ENCODE data around the gene PHACTR1. TPM values are rescaled to one million over a fixed set of nuclear protein-coding genes. Genes with fewer than 3 reads are reported as not detected.

PHACTR1 gene
- total RNA-seq, 2 donors from 2014 or later = 1.3 to 4.3 TPM

DNA sequence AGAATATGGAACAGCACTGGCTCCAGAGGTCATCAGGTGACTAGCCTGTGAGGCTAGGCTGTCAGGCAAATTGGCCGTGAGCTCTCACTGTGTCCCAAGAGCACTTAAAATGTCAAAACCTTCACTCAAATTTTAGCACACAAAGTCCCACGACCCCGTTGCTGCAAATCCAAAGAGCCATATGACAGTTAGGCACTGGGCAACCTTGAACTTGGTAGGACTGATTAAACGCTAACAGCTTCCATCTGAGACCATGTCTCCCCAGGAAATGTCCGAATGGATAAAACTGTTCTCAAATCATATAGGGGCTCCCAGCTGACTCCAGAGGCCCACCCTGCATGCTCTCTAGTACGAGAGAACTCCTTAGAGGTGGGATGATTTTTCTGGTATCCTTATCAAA is 196.6 kb downstream of the PHACTR1 start:
- intact Hi-C loops (cut with DNase I) = no loop called here
- Histone ChIP-seq H3K36me3 (no peaks in the 10 kb centered on the region), H3K9me3 (no peaks in the 10 kb centered on the region), H3K4me1 (replicated peaks) (no peaks in the 10 kb centered on the region), H3K4me3 (no peak overlapping the region), H3K27ac (no peak overlapping the region), H3K27me3 (replicated peaks; ENCODE audit: insufficient read depth) (no peaks in the 10 kb centered on the region)
- DNase-seq (ENCODE audit: low spot score) = no peak
- WGBS = 83% methylated on average over 6 of the region's 6 CpGs
- no peak for TF ChIP-seq POLR2A (IDR thresholded peaks at IDR 0.05)
- no peak for TF ChIP-seq POLR2AphosphoS5 (IDR thresholded peaks at IDR 0.05)
- TF ChIP-seq, protein P1, sequence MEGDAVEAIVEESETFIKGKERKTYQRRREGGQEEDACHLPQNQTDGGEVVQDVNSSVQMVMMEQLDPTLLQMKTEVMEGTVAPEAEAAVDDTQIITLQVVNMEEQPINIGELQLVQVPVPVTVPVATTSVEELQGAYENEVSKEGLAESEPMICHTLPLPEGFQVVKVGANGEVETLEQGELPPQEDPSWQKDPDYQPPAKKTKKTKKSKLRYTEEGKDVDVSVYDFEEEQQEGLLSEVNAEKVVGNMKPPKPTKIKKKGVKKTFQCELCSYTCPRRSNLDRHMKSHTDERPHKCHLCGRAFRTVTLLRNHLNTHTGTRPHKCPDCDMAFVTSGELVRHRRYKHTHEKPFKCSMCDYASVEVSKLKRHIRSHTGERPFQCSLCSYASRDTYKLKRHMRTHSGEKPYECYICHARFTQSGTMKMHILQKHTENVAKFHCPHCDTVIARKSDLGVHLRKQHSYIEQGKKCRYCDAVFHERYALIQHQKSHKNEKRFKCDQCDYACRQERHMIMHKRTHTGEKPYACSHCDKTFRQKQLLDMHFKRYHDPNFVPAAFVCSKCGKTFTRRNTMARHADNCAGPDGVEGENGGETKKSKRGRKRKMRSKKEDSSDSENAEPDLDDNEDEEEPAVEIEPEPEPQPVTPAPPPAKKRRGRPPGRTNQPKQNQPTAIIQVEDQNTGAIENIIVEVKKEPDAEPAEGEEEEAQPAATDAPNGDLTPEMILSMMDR (IDR thresholded peaks at IDR 0.05) = no peak

GRCh38 chr6:12916006-12916405 is 199.4 kb downstream of the PHACTR1 start:
- TF ChIP-seq POLR2A (IDR thresholded peaks at IDR 0.05) (no peak), POLR2AphosphoS5 (IDR thresholded peaks at IDR 0.05) (no peak)
- TF ChIP-seq, protein P1 (IDR thresholded peaks at IDR 0.05) = no peak
- Histone ChIP-seq H3K9me3 (no peaks in the 10 kb centered on the region), H3K27ac (no peak overlapping the region), H3K4me3 (no peak overlapping the region), H3K27me3 (replicated peaks; ENCODE audit: insufficient read depth) (no peaks in the 10 kb centered on the region), H3K36me3 (no peaks in the 10 kb centered on the region), H3K4me1 (replicated peaks) (no peaks in the 10 kb centered on the region)
- intact Hi-C loops (cut with DNase I) = no loop called here
- DNase-seq (ENCODE audit: low spot score) = no peak
- 86% methylated on average over 5 of the region's 5 CpGs for WGBS

DNA sequence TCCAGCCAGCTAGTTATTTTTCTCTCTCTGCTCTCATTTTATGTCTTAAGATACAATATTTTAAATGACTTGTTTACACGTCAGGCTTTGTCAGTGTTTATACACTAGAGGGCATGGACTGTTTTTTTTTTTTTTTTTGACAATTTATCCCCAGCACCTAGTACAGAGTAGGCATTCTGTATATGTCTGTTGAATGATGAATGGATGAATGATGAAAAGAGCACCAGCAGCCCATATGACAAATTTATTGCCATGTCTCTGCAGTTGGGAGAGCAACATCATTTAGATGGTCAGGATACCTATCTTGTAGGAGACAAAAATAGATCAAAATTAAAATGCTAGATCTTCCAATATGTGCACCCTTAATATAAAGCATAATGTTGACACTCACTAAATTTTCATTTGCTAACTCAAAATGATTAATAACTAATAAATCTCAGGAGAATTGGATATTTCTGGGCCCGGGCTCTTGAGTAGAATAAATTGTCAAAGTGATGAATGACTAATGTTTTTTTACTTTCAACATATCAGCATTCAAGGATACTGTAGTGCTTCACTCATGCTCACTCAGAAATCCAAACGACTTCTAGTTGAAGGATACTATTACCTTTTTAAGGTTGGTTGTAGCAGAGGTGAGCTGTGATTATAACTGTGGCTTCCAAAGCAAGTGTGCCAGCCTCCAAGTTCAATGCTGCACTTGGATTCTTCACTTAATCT is 200.0 kb downstream of the PHACTR1 start:
- intact Hi-C loops (cut with DNase I) = no loop called here
- H3K27ac ChIP-seq = no peak overlapping the region
- WGBS = 86% methylated on average over 3 of the region's 3 CpGs
- H3K36me3 ChIP-seq = no peaks in the 10 kb centered on the region
- no peak overlapping the region for H3K4me3 ChIP-seq
- DNase-seq (ENCODE audit: low spot score) = no peak
- H3K4me1 ChIP-seq (replicated peaks) = no peaks in the 10 kb centered on the region
- TF ChIP-seq POLR2AphosphoS5 (IDR thresholded peaks at IDR 0.05) (no peak), POLR2A (IDR thresholded peaks at IDR 0.05) (no peak)
- TF ChIP-seq, protein P1 (IDR thresholded peaks at IDR 0.05) = no peak
- no peaks in the 10 kb centered on the region for H3K27me3 ChIP-seq (replicated peaks; ENCODE audit: insufficient read depth)
- no peaks in the 10 kb centered on the region for H3K9me3 ChIP-seq

DNA sequence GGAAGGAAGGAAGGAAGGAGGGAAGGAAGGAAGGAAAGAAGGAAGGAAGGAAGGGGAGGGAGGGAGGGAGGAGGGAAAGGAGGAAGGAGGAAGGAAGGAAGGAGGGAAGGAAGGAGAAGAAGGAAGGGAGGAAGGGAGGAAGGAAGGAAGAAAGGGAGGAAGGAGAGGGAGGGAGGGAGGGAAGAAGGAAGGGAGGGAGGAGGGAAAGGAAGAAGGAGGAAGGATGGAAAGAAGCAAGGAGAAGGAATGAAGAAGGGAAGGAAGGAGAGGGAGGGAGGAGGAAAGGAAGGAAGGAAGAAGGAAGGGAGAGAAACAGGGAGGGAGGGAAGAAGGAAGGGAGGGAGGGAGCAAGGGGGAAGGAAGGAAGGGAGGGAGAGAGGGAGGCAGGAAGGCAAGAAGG is 204.9 kb downstream of the PHACTR1 start:
- no peaks in the 10 kb centered on the region for H3K9me3 ChIP-seq
- H3K4me3 ChIP-seq = no peak overlapping the region
- peaks cover 4% of the 10 kb centered on the region for H3K4me1 ChIP-seq (replicated peaks)
- TF ChIP-seq POLR2A (IDR thresholded peaks at IDR 0.05) (no peak), POLR2AphosphoS5 (IDR thresholded peaks at IDR 0.05) (no peak)
- TF ChIP-seq, protein P1 (IDR thresholded peaks at IDR 0.05) = no peak
- no peak for DNase-seq (ENCODE audit: low spot score)
- no peaks in the 10 kb centered on the region for H3K36me3 ChIP-seq
- intact Hi-C loops (cut with DNase I) = no loop called here
- H3K27ac ChIP-seq = no peak overlapping the region
- H3K27me3 ChIP-seq (replicated peaks; ENCODE audit: insufficient read depth) = no peaks in the 10 kb centered on the region

- H3K27ac ChIP-seq = no peak overlapping the region
- intact Hi-C loops (cut with DNase I) = no loop called here
- no peaks in the 10 kb centered on the region for H3K36me3 ChIP-seq
- DNase-seq (ENCODE audit: low spot score) = no peak
- H3K9me3 ChIP-seq = no peaks in the 10 kb centered on the region
- no peak overlapping the region for H3K4me3 ChIP-seq
- no peaks in the 10 kb centered on the region for H3K27me3 ChIP-seq (replicated peaks; ENCODE audit: insufficient read depth)
- 54% methylated on average over 3 of the region's 3 CpGs for WGBS
- TF ChIP-seq POLR2A (IDR thresholded peaks at IDR 0.05) (no peak), POLR2AphosphoS5 (IDR thresholded peaks at IDR 0.05) (no peak)
- TF ChIP-seq, protein P1 (IDR thresholded peaks at IDR 0.05) = no peak
- peaks cover 4% of the 10 kb centered on the region for H3K4me1 ChIP-seq (replicated peaks)
These were observed 207.2 kb downstream of the PHACTR1 start for GRCh38 chr6:12923644-12924235.

Measured in prostate gland (tissue), 2 donors.